ENCODE data around the gene ADAMTS17.

- no peak for TF ChIP-seq CTCF (conservative IDR thresholded peaks at IDR 0.05; ENCODE audit: low read length)
- TF ChIP-seq EZH2phosphoT487 (IDR thresholded peaks at IDR 0.05; ENCODE audit: borderline replicate concordance) = no peak
These were observed 22.9 kb downstream of the ADAMTS17 start for GRCh38 chr15:100318880-100319279.
